ENCODE results near the gene EXOSC9. TPM values are rescaled to one million over a fixed set of nuclear protein-coding genes. Genes with fewer than 3 reads are reported as not detected.

EXOSC9 gene
- total RNA-seq, 4 donors from 2014 or later = 13.4 to 28.8 (median 19.9) TPM

GRCh38 chr4:121792966-121793365 lies 8.2 kb upstream of the EXOSC9 start:
- ATAC-seq = no peak
- H3K27me3 ChIP-seq = peaks cover 0 to 5% (median 0%) of the 10 kb centered on the region in 3 donors

GRCh38 chr4:121794505-121795188 lies 6.5 kb upstream of the EXOSC9 start:
- intact Hi-C loops (cut with DNase I; ENCODE audit: low total_unique reads) (no loop called here), in situ Hi-C loops (cut with MboI; ENCODE audit: low sequenced_read_pairs in 4 of 4) (no loop called here)
- Histone ChIP-seq H3K9me3 (no peaks in the 10 kb centered on the region), H3K36me3 (no peaks in the 10 kb centered on the region), H3K27ac (no peak overlapping the region), H3K4me1 (no peaks in the 10 kb centered on the region), H3K27me3 (peaks cover 0 to 3% (median 0%) of the 10 kb centered on the region in 3 donors), H3K4me3 (no peak overlapping the region)
- DNase-seq (no peak), ATAC-seq (no peak)
- TF ChIP-seq POLR2A (IDR thresholded peaks at IDR 0.05) (no peak), CTCF (IDR thresholded peaks at IDR 0.05 in 4 of 5, conservative IDR thresholded peaks at IDR 0.05 in 1 of 5) (no peak)

More at GRCh38 chr4:121792966-121793365, 8.2 kb upstream of the EXOSC9 start:
- Histone ChIP-seq H3K4me3 (no peak overlapping the region), H3K4me1 (no peaks in the 10 kb centered on the region), H3K27ac (no peak overlapping the region), H3K9me3 (no peaks in the 10 kb centered on the region), H3K36me3 (no peaks in the 10 kb centered on the region)
- intact Hi-C loops (cut with DNase I; ENCODE audit: low total_unique reads) = no loop called here
- no peak for DNase-seq
- no peak for TF ChIP-seq POLR2A (IDR thresholded peaks at IDR 0.05)
- TF ChIP-seq CTCF (IDR thresholded peaks at IDR 0.05 in 4 of 5, conservative IDR thresholded peaks at IDR 0.05 in 1 of 5) = no peak
- in situ Hi-C loops (cut with MboI; ENCODE audit: low sequenced_read_pairs in 4 of 4) = no loop called here

GRCh38 chr4:121796283-121796682 lies 4.8 kb upstream of the EXOSC9 start:
- peaks cover 0 to 3% (median 0%) of the 10 kb centered on the region in 3 donors for H3K27me3 ChIP-seq
- in situ Hi-C loops (cut with MboI; ENCODE audit: low sequenced_read_pairs in 4 of 4) = no loop called here
- no peak for DNase-seq
- H3K27ac ChIP-seq = no peak overlapping the region
- no peaks in the 10 kb centered on the region for H3K36me3 ChIP-seq
- H3K9me3 ChIP-seq = no peaks in the 10 kb centered on the region
- intact Hi-C loops (cut with DNase I; ENCODE audit: low total_unique reads) = no loop called here
- no peak for ATAC-seq
- TF ChIP-seq POLR2A (IDR thresholded peaks at IDR 0.05) = no peak
- TF ChIP-seq CTCF (IDR thresholded peaks at IDR 0.05 in 4 of 5, conservative IDR thresholded peaks at IDR 0.05 in 1 of 5) = no peak
- no peak overlapping the region for H3K4me3 ChIP-seq
- H3K4me1 ChIP-seq = peaks cover 4 to 7% of the 10 kb centered on the region in 2 donors

GRCh38 chr4:121799208-121799823 lies 1.8 kb upstream of the EXOSC9 start:
- Histone ChIP-seq H3K27me3 (no peaks in the 10 kb centered on the region), H3K4me3 (no peak overlapping the region), H3K9me3 (no peaks in the 10 kb centered on the region), H3K27ac (no peak overlapping the region), H3K36me3 (peaks cover 0 to 17% of the 10 kb centered on the region in 2 donors), H3K4me1 (peaks cover 17 to 20% of the 10 kb centered on the region in 2 donors)
- TF ChIP-seq POLR2A (IDR thresholded peaks at IDR 0.05) (no peak), CTCF (IDR thresholded peaks at IDR 0.05 in 4 of 5, conservative IDR thresholded peaks at IDR 0.05 in 1 of 5) (no peak)
- in situ Hi-C loops (cut with MboI; ENCODE audit: low sequenced_read_pairs in 4 of 4) = no loop called here
- intact Hi-C loops (cut with DNase I; ENCODE audit: low total_unique reads) = no loop called here
- ATAC-seq = no peak
- DNase-seq = no peak
